GM12891 (cell line): Measurements from ENCODE around the gene TBXT.
A peak's percentile ranks its signal among the peaks of the same experiment; 100 is the strongest.

Experiments
- DNase-seq: peaks from one replicate; pipeline ENCODE4 v3.0.0; 2011; ENCODE audit warnings: low spot score; ENCODE audit not compliant: insufficient read length
- FAIRE-seq: peaks from 2 replicates; lab custom pipeline; 2011; peaks lifted over from hg19 to GRCh38; lab: Jason Lieb, UNC
- PAX5 ChIP-seq: IDR thresholded peaks from 2 replicates; pipeline ENCODE4 v1.6.1; 2011; ENCODE audit warnings: low read length, moderate library complexity, mild to moderate bottlenecking; ENCODE audit not compliant: insufficient read depth, severe bottlenecking
- POLR2A ChIP-seq: IDR thresholded peaks from 2 replicates; pipeline ENCODE4 v1.6.1; 2011; ENCODE audit warnings: low read depth, low read length, control low read depth
- POLR2AphosphoS5 ChIP-seq: IDR thresholded peaks from 2 replicates; pipeline ENCODE4 v1.6.1; 2011; ENCODE audit warnings: low read depth, low read length, control low read depth
- POU2F2 ChIP-seq: IDR thresholded peaks from 2 replicates; pipeline ENCODE4 v1.6.1; 2011; ENCODE audit warnings: low read depth, mild to moderate bottlenecking, control low read depth, low read length, moderate library complexity
- SPI1 ChIP-seq: IDR thresholded peaks from 2 replicates; pipeline ENCODE4 v1.6.1; 2011; ENCODE audit warnings: low read depth, low read length, control low read depth
- TAF1 ChIP-seq: IDR thresholded peaks from 2 replicates; pipeline ENCODE4 v1.6.1; 2011; ENCODE audit warnings: low read depth, low read length, control low read depth

The TBXT gene

GRCh38 chr6:166173281-166173951 is 5.8 kb upstream of the TBXT start:
- DNase-seq, result no peak
- TF ChIP-seq POLR2AphosphoS5 (no peak), SPI1 (no peak), POU2F2 (no peak), POLR2A (no peak), TAF1 (no peak), PAX5 (no peak)
- peak; percentile 86 for FAIRE-seq

GRCh38 chr6:166172546-166172945 is 4.9 kb upstream of the TBXT start:
- FAIRE-seq, result peak; percentile 73
- DNase-seq, result no peak
- TF ChIP-seq PAX5 (no peak), POU2F2 (no peak), POLR2AphosphoS5 (no peak), POLR2A (no peak), TAF1 (no peak), SPI1 (no peak)

GRCh38 chr6:166169549-166170421 is 2.1 kb upstream of the TBXT start:
- no peak for DNase-seq
- FAIRE-seq, result peak; percentile 67
- TF ChIP-seq POLR2AphosphoS5, result no peak
- TF ChIP-seq TAF1, result no peak
- TF ChIP-seq POLR2A, result no peak
- no peak for TF ChIP-seq PAX5
- TF ChIP-seq POU2F2, result no peak

- TF ChIP-seq TAF1 (no peak), POU2F2 (no peak), SPI1 (no peak), POLR2AphosphoS5 (no peak), PAX5 (no peak), POLR2A (no peak)
- peak; percentile 41 for FAIRE-seq
- DNase-seq, result no peak
Measured at GRCh38 chr6:166168616-166169548, 1.2 kb upstream of the TBXT start.

- FAIRE-seq, result no peak
- TF ChIP-seq POU2F2, result no peak
- TF ChIP-seq POLR2A, result no peak
- no peak for TF ChIP-seq POLR2AphosphoS5
- DNase-seq, result no peak
Measured at GRCh38 chr6:166167258-166167731, 356 bp downstream of the TBXT start.

GRCh38 chr6:166166314-166167257 is 1.1 kb downstream of the TBXT start:
- DNase-seq (no peak), FAIRE-seq (peak; percentile 59)
- TF ChIP-seq SPI1 (no peak), POLR2A (no peak), PAX5 (no peak), POU2F2 (no peak), POLR2AphosphoS5 (no peak), TAF1 (no peak)

GRCh38 chr6:166165558-166166313 is 1.9 kb downstream of the TBXT start:
- FAIRE-seq, result peak; percentile 35
- TF ChIP-seq TAF1, result no peak
- TF ChIP-seq POLR2AphosphoS5, result no peak
- TF ChIP-seq PAX5, result no peak
- TF ChIP-seq POLR2A, result no peak
- TF ChIP-seq SPI1, result no peak
- TF ChIP-seq POU2F2, result no peak
- DNase-seq, result no peak
